RKO (cell line): ENCODE measurements around the gene MTFR1L.
A peak's percentile ranks its signal among the peaks of the same experiment; 100 is the strongest.

Source experiments
- DNase-seq: peaks from one replicate; pipeline ENCODE4 v3.0.0-alpha.2; 2016; ENCODE audit warnings: low spot score

Gene MTFR1L

GRCh38 chr1:25807480-25808390, 12.0 kb upstream of the MTFR1L start:
- no peak for DNase-seq

- no peak for DNase-seq
These were observed 11.1 kb upstream of the MTFR1L start for GRCh38 chr1:25808481-25809244.

GRCh38 chr1:25809283-25809926, 10.3 kb upstream of the MTFR1L start:
- no peak for DNase-seq

- DNase-seq, result no peak
These were observed 9.8 kb upstream of the MTFR1L start for GRCh38 chr1:25809929-25810328.

- peak; percentile 65 for DNase-seq
These were observed 9.1 kb upstream of the MTFR1L start for GRCh38 chr1:25810341-25811299.

GRCh38 chr1:25811384-25812082, 8.2 kb upstream of the MTFR1L start:
- DNase-seq, result no peak

- DNase-seq, result no peak
These were observed 6.6 kb upstream of the MTFR1L start for GRCh38 chr1:25813071-25813733.

- DNase-seq, result no peak
These were observed 5.9 kb upstream of the MTFR1L start for GRCh38 chr1:25813734-25814471.

- DNase-seq, result no peak
These were observed 5.1 kb upstream of the MTFR1L start for GRCh38 chr1:25814549-25815087.

- DNase-seq, result no peak
These were observed 4.3 kb upstream of the MTFR1L start for GRCh38 chr1:25815208-25816111.

- no peak for DNase-seq
These were observed 3.5 kb upstream of the MTFR1L start for GRCh38 chr1:25816112-25816718.

- DNase-seq, result no peak
These were observed 1.8 kb upstream of the MTFR1L start for GRCh38 chr1:25817840-25818501.

GRCh38 chr1:25818569-25818968, 1.2 kb upstream of the MTFR1L start:
- DNase-seq, result no peak

GRCh38 chr1:25820247-25821111, 725 bp downstream of the MTFR1L start:
- DNase-seq, result peak; percentile 74

GRCh38 chr1:25821112-25821476, 1.3 kb downstream of the MTFR1L start:
- no peak for DNase-seq

GRCh38 chr1:25821630-25822091, 1.9 kb downstream of the MTFR1L start:
- DNase-seq, result peak; percentile 70
